ENCODE measurements around the gene MED27.
"Not testable (repeated sequence)": the region's sequence is repeated elsewhere in the genome, so short reads cannot be mapped to it uniquely, and the experiment has no call there.

MED27 gene

DNA sequence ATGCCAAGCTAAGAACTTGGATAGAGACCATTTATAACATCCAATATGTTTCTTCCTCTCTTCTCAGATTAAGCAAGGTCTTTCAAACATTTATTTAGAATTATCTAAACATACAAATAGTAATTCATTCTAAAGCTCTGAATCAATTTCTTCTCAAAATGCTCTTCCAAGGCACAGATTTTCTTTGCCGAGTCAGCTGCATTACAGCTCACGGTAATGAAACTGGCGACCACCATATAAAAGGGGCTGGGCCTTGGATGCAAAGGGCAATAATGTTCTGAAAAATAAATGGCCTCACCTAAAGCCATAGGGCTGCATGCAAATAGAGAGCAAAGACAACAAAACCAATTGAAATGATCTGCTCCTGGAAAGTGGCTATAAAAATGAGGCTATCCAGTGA, 63.8 kb downstream of the MED27 start:
- in situ Hi-C loops (cut with HindIII; ENCODE audit: low sequenced_read_pairs) = no loop called here
- TF ChIP-seq, protein P1, sequence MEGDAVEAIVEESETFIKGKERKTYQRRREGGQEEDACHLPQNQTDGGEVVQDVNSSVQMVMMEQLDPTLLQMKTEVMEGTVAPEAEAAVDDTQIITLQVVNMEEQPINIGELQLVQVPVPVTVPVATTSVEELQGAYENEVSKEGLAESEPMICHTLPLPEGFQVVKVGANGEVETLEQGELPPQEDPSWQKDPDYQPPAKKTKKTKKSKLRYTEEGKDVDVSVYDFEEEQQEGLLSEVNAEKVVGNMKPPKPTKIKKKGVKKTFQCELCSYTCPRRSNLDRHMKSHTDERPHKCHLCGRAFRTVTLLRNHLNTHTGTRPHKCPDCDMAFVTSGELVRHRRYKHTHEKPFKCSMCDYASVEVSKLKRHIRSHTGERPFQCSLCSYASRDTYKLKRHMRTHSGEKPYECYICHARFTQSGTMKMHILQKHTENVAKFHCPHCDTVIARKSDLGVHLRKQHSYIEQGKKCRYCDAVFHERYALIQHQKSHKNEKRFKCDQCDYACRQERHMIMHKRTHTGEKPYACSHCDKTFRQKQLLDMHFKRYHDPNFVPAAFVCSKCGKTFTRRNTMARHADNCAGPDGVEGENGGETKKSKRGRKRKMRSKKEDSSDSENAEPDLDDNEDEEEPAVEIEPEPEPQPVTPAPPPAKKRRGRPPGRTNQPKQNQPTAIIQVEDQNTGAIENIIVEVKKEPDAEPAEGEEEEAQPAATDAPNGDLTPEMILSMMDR (IDR thresholded peaks at IDR 0.05; ENCODE audit: low read depth, low read length) = no peak
- no peak overlapping the region for H3K4me3 ChIP-seq (ENCODE audit: low read depth, low read length)
- DNase-seq (ENCODE audit: low read depth, low spot score) = no peak

DNA sequence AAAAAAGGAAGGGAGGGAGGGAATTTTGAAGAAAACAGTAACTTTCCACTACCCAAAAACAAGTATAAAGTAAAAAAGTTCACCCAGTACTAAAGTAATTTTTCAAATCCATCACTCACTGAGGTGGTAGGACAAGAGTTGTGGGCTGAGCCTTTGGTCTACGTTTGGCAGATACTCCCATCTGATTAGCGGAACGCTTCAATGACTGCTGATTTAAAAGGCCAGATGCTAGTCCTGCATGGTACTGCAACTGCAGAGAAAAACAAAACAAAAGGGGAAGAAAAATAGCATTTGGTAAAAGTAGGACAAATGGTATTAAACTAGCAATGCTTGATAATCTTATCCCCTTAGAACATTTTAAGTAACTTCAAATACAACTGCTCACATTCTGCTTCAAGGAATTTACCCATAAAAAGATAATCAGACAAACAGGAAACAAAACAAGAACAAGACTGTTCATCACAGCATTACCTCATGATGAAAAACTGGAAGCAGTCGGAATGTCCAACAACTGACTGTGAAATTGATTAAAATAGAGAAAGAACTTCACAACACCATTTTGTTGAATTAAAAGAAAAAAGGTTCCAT, 65.4 kb downstream of the MED27 start:
- H3K4me3 ChIP-seq (ENCODE audit: low read depth, low read length) = no peak overlapping the region
- in situ Hi-C loops (cut with HindIII; ENCODE audit: low sequenced_read_pairs) = no loop called here
- DNase-seq (ENCODE audit: low read depth, low spot score) = no peak
- TF ChIP-seq, protein P1 (IDR thresholded peaks at IDR 0.05; ENCODE audit: low read depth, low read length) = no peak

DNA sequence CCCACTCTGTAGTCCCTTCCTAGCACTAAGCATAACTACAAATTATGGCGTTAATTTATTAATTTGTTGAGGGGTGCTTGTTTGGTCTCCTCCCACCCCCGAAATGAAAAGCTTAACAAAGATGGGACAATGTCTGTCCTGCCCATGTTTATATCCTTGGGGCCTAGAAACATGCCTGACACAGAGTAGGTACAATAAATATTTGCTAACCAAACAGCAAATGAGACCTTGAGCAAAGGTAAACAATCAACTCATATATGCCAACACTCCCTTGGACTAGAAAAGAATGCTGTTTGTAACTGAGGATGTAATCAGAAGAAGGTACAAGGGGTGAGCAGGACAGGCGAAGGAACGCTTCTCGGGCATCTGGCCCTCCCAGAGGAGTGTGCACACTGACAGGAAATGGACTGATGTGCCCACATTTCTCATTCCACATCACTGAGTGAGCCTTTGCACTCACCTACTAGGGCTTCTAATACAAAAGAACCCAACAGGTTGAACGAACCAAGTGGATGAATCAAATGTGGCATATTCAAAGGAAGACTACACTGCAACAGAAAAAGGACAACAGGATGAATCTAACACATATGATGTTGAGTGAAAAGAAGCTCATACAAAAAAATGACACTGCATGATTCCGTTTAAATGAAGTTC, 66.8 kb downstream of the MED27 start:
- in situ Hi-C loops (cut with HindIII; ENCODE audit: low sequenced_read_pairs) = no loop called here

DNA sequence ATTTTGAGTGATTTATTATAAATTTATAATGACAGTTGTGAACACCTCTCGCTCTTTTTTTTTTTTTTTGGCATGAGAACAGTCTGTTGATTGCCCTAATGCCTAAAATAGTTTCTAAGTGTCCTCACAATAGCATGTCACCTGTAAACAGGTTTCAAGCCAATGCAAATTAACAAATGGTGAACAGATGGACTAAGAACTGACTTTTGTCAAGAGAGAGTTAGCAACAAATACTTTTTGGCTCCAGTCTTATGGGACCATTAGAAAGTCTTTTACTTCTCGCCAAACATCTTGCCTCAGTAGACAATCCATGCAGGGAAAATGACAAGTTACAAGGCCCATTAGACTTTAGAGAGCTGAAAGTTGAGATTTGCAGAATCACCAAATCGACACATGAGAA, 67.8 kb downstream of the MED27 start:
- TF ChIP-seq, protein P1 (IDR thresholded peaks at IDR 0.05; ENCODE audit: low read depth, low read length) = no peak
- in situ Hi-C loops (cut with HindIII; ENCODE audit: low sequenced_read_pairs) = no loop called here
- DNase-seq (ENCODE audit: low read depth, low spot score) = no peak
- no peak overlapping the region for H3K4me3 ChIP-seq (ENCODE audit: low read depth, low read length)

More for the DNA sequence above, 66.8 kb downstream of the MED27 start:
- TF ChIP-seq, protein P1 (IDR thresholded peaks at IDR 0.05; ENCODE audit: low read depth, low read length) = no peak
- H3K4me3 ChIP-seq (ENCODE audit: low read depth, low read length) = no peak overlapping the region
- no peak for DNase-seq (ENCODE audit: low read depth, low spot score)

DNA sequence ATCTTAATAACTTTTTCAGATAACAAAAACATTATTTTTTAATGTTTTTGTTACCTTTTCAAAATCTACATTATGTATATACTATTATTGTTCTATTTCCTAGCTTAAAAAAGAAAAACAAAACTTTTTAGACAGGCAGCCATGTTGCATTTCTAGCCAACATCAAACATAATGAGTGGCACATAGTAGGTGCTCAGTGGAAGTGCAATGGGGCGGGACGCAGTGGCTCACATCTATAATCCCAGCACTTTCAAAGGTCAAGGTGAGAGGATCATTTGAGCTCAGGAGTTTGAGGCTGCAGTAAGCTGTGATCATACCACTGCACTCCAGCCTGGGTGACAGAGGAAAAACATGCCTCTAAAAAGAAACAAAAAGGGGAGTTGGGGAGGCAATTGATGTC, 68.4 kb downstream of the MED27 start:
- in situ Hi-C loops (cut with HindIII; ENCODE audit: low sequenced_read_pairs) = no loop called here
- TF ChIP-seq, protein P1 (IDR thresholded peaks at IDR 0.05; ENCODE audit: low read depth, low read length) = no peak
- no peak for DNase-seq (ENCODE audit: low read depth, low spot score)

DNA sequence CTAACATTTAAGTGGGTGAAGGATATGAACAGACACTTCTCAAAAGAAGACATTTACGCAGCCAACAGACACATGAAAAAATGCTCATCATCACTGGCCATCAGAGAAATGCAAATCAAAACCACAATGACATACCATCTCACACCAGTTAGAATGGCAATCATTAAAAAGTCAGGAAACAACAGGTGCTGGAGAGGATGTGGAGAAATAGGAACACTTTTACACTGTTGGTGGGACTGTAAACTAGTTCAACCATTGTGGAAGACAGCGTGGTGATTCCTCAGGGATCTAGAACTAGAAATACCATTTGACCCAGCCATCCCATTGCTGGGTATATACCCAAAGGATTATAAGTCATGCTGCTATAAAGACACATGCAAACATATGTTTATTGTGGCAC, 69.5 kb downstream of the MED27 start:
- in situ Hi-C loops (cut with HindIII; ENCODE audit: low sequenced_read_pairs); H3K4me3 ChIP-seq (ENCODE audit: low read depth, low read length); DNase-seq (ENCODE audit: low read depth, low spot score): not testable (repeated sequence)

More for the DNA sequence above, 68.4 kb downstream of the MED27 start:
- H3K4me3 ChIP-seq (ENCODE audit: low read depth, low read length) = no peak overlapping the region
